ENCODE measurements around the gene LMTK3. TPM values are rescaled to one million over a fixed set of nuclear protein-coding genes. Genes with fewer than 3 reads are reported as not detected.
A peak's percentile ranks its signal among the peaks of the same experiment; 100 is the strongest.

Gene LMTK3
- total and polyA plus RNA-seq, 9 of the 15 experiments (the other 6 are each of a cell fraction or from before 2014, with no cell fraction given), result 0.35 to 12.3 (median 2.0) TPM; not detected in 2

DNA sequence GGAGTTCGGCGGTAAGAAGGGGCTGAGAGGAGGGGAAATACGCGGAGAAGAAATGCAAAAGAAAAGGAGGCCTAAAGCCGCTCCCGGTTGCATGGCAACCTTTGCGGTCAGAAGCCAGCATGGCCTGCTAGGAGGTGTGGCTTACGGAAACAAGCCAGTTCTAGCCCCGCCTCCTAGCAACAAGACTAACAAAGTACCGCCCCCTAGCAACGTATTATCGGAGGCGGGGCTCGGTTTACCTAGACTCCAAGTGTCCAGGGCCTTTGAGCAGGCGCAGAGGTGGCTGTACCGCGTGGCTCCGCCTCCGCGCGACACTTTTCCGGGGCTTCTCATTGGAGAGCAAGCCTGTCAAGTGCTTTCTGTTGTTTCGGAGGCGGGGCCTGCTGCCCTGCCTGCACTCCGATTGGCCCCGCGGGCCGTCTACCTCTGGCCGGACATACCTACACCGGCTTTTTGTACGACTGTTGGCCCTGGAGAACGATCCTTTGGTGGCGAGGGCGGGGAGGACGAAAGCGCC is 42.8 kb downstream of the LMTK3 start (continued):
- TF ChIP-seq, protein P1, sequence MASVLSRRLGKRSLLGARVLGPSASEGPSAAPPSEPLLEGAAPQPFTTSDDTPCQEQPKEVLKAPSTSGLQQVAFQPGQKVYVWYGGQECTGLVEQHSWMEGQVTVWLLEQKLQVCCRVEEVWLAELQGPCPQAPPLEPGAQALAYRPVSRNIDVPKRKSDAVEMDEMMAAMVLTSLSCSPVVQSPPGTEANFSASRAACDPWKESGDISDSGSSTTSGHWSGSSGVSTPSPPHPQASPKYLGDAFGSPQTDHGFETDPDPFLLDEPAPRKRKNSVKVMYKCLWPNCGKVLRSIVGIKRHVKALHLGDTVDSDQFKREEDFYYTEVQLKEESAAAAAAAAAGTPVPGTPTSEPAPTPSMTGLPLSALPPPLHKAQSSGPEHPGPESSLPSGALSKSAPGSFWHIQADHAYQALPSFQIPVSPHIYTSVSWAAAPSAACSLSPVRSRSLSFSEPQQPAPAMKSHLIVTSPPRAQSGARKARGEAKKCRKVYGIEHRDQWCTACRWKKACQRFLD (CRISPR knock-in tag; IDR thresholded peaks at IDR 0.05), result no peak
- TF ChIP-seq RBM25 (IDR thresholded peaks at IDR 0.05; ENCODE audit: low read depth, low read length, severe bottlenecking), result peak; percentile 77
- TF ChIP-seq BMI1 (IDR thresholded peaks at IDR 0.05; ENCODE audit: low read length), result peak; percentile 94
- TF ChIP-seq FOXK2 (conservative IDR thresholded peaks at IDR 0.05 in 1 of 2, IDR thresholded peaks at IDR 0.05 in 1 of 2; ENCODE audit: low read depth in 2 of 2), result peak; percentile 98 to 99
- TF ChIP-seq FOXK1 (CRISPR knock-in tag; IDR thresholded peaks at IDR 0.05; ENCODE audit: borderline replicate concordance), result 0 out of 2 replicates have a peak, but pooled peaks have one; percentile 12
- no peak for TF ChIP-seq SMARCC2 (IDR thresholded peaks at IDR 0.05; ENCODE audit: low read depth)
- TF ChIP-seq MITF (IDR thresholded peaks at IDR 0.05), result no peak
- TF ChIP-seq DACH1 (IDR thresholded peaks at IDR 0.05; ENCODE audit: partially characterized antibody), result no peak
- TF ChIP-seq MAX (CRISPR knock-in tag; IDR thresholded peaks at IDR 0.05), result peak; percentile 23; the same call in 1 of the 2 replicates
- TF ChIP-seq ZC3H8 (IDR thresholded peaks at IDR 0.05), result no peak
- no peak for TF ChIP-seq TAL1 (IDR thresholded peaks at IDR 0.05)
- no peak for TF ChIP-seq CBFA2T2 (conservative IDR thresholded peaks at IDR 0.05)
- TF ChIP-seq ZNF174 (CRISPR knock-in tag; IDR thresholded peaks at IDR 0.05), result no peak
- TF ChIP-seq NCOA6 (IDR thresholded peaks at IDR 0.05), result no peak
- TF ChIP-seq ZNF121 (CRISPR knock-in tag; conservative IDR thresholded peaks at IDR 0.05), result no peak
- no peak for TF ChIP-seq ZNF41 (CRISPR knock-in tag; conservative IDR thresholded peaks at IDR 0.05)
- TF ChIP-seq, protein P2, sequence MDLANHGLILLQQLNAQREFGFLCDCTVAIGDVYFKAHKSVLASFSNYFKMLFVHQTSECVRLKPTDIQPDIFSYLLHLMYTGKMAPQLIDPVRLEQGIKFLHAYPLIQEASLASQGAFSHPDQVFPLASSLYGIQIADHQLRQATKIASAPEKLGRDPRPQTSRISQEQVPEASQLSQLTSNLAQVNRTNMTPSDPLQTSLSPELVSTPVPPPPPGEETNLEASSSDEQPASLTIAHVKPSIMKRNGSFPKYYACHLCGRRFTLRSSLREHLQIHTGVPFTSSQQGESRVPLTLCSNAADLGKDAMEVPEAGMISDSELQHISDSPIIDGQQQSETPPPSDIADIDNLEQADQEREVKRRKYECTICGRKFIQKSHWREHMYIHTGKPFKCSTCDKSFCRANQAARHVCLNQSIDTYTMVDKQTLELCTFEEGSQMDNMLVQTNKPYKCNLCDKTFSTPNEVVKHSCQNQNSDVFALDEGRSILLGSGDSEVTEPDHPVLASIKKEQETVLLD (IDR thresholded peaks at IDR 0.05), result peak; percentile 67; the same call in 1 of the 2 replicates
- no peak for TF ChIP-seq GABPA (tag; conservative IDR thresholded peaks at IDR 0.05; ENCODE audit: low read depth)
- no peak for TF ChIP-seq OTX1 (CRISPR knock-in tag; IDR thresholded peaks at IDR 0.05)
- TF ChIP-seq NFYB (IDR thresholded peaks at IDR 0.05; ENCODE audit: extremely low read depth, insufficient read length), result peak; percentile 90
- TF ChIP-seq HDAC6 (IDR thresholded peaks at IDR 0.05; ENCODE audit: low read depth, low read length), result 0 out of 2 replicates have a peak, but pooled peaks have one; percentile 82
- no peak for TF ChIP-seq IRF2 (CRISPR knock-in tag; IDR thresholded peaks at IDR 0.05)
- TF ChIP-seq, protein P3, sequence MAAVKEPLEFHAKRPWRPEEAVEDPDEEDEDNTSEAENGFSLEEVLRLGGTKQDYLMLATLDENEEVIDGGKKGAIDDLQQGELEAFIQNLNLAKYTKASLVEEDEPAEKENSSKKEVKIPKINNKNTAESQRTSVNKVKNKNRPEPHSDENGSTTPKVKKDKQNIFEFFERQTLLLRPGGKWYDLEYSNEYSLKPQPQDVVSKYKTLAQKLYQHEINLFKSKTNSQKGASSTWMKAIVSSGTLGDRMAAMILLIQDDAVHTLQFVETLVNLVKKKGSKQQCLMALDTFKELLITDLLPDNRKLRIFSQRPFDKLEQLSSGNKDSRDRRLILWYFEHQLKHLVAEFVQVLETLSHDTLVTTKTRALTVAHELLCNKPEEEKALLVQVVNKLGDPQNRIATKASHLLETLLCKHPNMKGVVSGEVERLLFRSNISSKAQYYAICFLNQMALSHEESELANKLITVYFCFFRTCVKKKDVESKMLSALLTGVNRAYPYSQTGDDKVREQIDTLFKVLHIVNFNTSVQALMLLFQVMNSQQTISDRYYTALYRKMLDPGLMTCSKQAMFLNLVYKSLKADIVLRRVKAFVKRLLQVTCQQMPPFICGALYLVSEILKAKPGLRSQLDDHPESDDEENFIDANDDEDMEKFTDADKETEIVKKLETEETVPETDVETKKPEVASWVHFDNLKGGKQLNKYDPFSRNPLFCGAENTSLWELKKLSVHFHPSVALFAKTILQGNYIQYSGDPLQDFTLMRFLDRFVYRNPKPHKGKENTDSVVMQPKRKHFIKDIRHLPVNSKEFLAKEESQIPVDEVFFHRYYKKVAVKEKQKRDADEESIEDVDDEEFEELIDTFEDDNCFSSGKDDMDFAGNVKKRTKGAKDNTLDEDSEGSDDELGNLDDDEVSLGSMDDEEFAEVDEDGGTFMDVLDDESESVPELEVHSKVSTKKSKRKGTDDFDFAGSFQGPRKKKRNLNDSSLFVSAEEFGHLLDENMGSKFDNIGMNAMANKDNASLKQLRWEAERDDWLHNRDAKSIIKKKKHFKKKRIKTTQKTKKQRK (IDR thresholded peaks at IDR 0.05; ENCODE audit: borderline replicate concordance, low read depth, low read length), result peak; percentile 97
